ENCODE results near the gene TFF3.

TFF3 gene

GRCh38 chr21:42358937-42359336, 43.7 kb upstream of the TFF3 start:
- no peak for DNase-seq (ENCODE audit: low read depth in 2 of 2)
- TF ChIP-seq CTCF (IDR thresholded peaks at IDR 0.05; ENCODE audit: low read depth, low read length) = no peak

GRCh38 chr21:42358261-42358660, 43.1 kb upstream of the TFF3 start:
- no peak for DNase-seq (ENCODE audit: low read depth in 2 of 2)
- TF ChIP-seq CTCF (IDR thresholded peaks at IDR 0.05; ENCODE audit: low read depth, low read length) = no peak
- no peak overlapping the region for H3K4me3 ChIP-seq (replicated peaks in 1 of 2; ENCODE audit: low read depth in 2 of 2, low read length in 2 of 2)

More at GRCh38 chr21:42358937-42359336, 43.7 kb upstream of the TFF3 start:
- no peak overlapping the region for H3K4me3 ChIP-seq (replicated peaks in 1 of 2; ENCODE audit: low read depth in 2 of 2, low read length in 2 of 2)

GRCh38 chr21:42357307-42357706, 42.1 kb upstream of the TFF3 start:
- DNase-seq (ENCODE audit: low read depth in 2 of 2) = no peak
- H3K4me3 ChIP-seq (replicated peaks in 1 of 2; ENCODE audit: low read depth in 2 of 2, low read length in 2 of 2) = no peak overlapping the region
- TF ChIP-seq CTCF (IDR thresholded peaks at IDR 0.05; ENCODE audit: low read depth, low read length) = no peak

- no peak for DNase-seq (ENCODE audit: low read depth in 2 of 2)
- no peak for TF ChIP-seq CTCF (IDR thresholded peaks at IDR 0.05; ENCODE audit: low read depth, low read length)
- H3K4me3 ChIP-seq (replicated peaks in 1 of 2; ENCODE audit: low read depth in 2 of 2, low read length in 2 of 2) = no peak overlapping the region
Measured at GRCh38 chr21:42356650-42357049, 41.4 kb upstream of the TFF3 start.

GRCh38 chr21:42356046-42356445, 40.8 kb upstream of the TFF3 start:
- no peak overlapping the region for H3K4me3 ChIP-seq (replicated peaks in 1 of 2; ENCODE audit: low read depth in 2 of 2, low read length in 2 of 2)
- no peak for TF ChIP-seq CTCF (IDR thresholded peaks at IDR 0.05; ENCODE audit: low read depth, low read length)
- no peak for DNase-seq (ENCODE audit: low read depth in 2 of 2)

GRCh38 chr21:42353623-42354022, 38.4 kb upstream of the TFF3 start:
- DNase-seq (ENCODE audit: low read depth in 2 of 2) = no peak
- TF ChIP-seq CTCF (IDR thresholded peaks at IDR 0.05; ENCODE audit: low read depth, low read length) = no peak
- no peak overlapping the region for H3K4me3 ChIP-seq (replicated peaks in 1 of 2; ENCODE audit: low read depth in 2 of 2, low read length in 2 of 2)

- no peak overlapping the region for H3K4me3 ChIP-seq (replicated peaks in 1 of 2; ENCODE audit: low read depth in 2 of 2, low read length in 2 of 2)
- no peak for DNase-seq (ENCODE audit: low read depth in 2 of 2)
- no peak for TF ChIP-seq CTCF (IDR thresholded peaks at IDR 0.05; ENCODE audit: low read depth, low read length)
Measured at GRCh38 chr21:42352441-42353095, 37.4 kb upstream of the TFF3 start.
